HL-60 (cell line): ENCODE measurements around the gene SIGMAR1.

Experiments
- POLR2AphosphoS5 ChIP-seq: IDR thresholded peaks from 2 replicates; pipeline ENCODE4 v1.6.1; 2012; ENCODE audit warnings: low read depth
- TF ChIP-seq, protein P1 (sequence below): IDR thresholded peaks from one replicate; pipeline ENCODE4 v1.5.1; 2011; ENCODE audit warnings: low read length, control low read depth, inconsistent platforms; ENCODE audit not compliant: insufficient read depth

DNA sequence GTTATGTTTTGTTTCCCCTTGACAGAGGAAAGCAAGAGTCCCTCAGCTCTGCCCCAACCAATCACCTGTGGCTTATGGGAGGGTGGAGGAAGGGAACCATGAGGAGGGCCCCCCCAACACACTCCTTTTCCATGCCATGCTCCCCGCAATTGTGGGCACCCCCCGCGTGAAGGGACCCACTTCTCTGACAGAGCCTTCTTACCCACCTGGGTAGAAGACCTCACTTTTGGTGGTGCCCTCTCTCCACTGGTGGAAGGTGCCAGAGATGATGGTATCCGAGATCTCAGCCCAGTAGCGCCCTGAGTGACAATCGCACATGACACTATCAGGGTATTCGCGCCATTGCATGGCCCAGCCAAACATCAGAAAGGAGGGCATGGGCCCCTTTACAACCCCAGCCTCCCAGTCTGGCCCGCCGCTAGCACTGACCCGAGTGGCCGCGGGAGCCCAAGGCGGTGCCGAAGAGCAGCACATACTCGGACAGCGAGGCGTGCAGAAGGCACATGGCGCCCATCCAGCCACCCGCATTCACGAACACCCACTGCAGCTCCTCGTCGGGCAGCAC, 714 bp downstream of the SIGMAR1 start:
- TF ChIP-seq, protein P1, sequence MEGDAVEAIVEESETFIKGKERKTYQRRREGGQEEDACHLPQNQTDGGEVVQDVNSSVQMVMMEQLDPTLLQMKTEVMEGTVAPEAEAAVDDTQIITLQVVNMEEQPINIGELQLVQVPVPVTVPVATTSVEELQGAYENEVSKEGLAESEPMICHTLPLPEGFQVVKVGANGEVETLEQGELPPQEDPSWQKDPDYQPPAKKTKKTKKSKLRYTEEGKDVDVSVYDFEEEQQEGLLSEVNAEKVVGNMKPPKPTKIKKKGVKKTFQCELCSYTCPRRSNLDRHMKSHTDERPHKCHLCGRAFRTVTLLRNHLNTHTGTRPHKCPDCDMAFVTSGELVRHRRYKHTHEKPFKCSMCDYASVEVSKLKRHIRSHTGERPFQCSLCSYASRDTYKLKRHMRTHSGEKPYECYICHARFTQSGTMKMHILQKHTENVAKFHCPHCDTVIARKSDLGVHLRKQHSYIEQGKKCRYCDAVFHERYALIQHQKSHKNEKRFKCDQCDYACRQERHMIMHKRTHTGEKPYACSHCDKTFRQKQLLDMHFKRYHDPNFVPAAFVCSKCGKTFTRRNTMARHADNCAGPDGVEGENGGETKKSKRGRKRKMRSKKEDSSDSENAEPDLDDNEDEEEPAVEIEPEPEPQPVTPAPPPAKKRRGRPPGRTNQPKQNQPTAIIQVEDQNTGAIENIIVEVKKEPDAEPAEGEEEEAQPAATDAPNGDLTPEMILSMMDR, result no peak
- TF ChIP-seq POLR2AphosphoS5, result no peak
